Upper lobe of left lung (tissue), 4 donors: Measurements from ENCODE around the gene PSMA6.

ENCODE experiments used
- EP300 ChIP-seq, 4 donors: sonication (generic); formaldehyde crosslinking; IDR thresholded peaks; one replicate each; pipeline ENCODE4 v1.5.1; 2017; ENCODE audit warnings: antibody characterized with exemption in 4 of 4, control low read depth in 2 of 4
- POLR2A ChIP-seq, 4 donors: fragments of 450-650 bp; IDR thresholded peaks; one replicate each; pipeline ENCODE4 v1.5.1; 2016 to 2017; ENCODE audit warnings: antibody characterized with exemption in 4 of 4, mild to moderate bottlenecking in 2 of 4
- TF ChIP-seq, protein P1 (sequence below), 6 experiments: fragments of 450-650 bp in 4 of 6; fragments of 200-600 bp in 2 of 6; sonication (generic) in 2 of 6; IDR thresholded peaks; one replicate each; pipeline ENCODE4 v1.5.1; 2016 to 2019; ENCODE audit warnings: antibody characterized with exemption in 6 of 6

DNA sequence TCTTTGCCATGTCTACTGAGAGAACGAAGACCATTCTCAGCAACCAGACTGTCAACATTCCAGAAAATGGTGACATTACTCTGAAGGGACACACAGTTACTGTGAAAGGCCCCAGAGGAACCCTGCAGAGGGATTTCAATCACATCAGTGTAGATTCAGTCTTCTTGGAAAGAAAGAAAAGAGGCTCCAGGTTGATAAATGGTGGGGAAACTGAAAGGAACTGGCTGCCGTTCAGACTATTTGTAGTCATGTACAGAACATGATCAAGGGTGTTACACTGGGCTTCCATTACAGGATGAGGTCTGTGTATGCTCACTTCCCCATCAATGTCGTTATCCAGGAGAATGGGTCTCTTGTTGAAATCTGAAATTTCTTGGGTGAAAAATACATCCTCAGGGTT, 29.7 kb upstream of the PSMA6 start:
- TF ChIP-seq, protein P1, sequence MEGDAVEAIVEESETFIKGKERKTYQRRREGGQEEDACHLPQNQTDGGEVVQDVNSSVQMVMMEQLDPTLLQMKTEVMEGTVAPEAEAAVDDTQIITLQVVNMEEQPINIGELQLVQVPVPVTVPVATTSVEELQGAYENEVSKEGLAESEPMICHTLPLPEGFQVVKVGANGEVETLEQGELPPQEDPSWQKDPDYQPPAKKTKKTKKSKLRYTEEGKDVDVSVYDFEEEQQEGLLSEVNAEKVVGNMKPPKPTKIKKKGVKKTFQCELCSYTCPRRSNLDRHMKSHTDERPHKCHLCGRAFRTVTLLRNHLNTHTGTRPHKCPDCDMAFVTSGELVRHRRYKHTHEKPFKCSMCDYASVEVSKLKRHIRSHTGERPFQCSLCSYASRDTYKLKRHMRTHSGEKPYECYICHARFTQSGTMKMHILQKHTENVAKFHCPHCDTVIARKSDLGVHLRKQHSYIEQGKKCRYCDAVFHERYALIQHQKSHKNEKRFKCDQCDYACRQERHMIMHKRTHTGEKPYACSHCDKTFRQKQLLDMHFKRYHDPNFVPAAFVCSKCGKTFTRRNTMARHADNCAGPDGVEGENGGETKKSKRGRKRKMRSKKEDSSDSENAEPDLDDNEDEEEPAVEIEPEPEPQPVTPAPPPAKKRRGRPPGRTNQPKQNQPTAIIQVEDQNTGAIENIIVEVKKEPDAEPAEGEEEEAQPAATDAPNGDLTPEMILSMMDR (IDR thresholded peaks at IDR 0.05), result no peak
- TF ChIP-seq POLR2A (IDR thresholded peaks at IDR 0.05) (no peak), EP300 (IDR thresholded peaks at IDR 0.05) (no peak)
